PC-9 (cell line): ENCODE data around the gene HCN4. TPM values are rescaled to one million over a fixed set of nuclear protein-coding genes. Genes with fewer than 3 reads are reported as not detected.

ENCODE experiments used
- BruUV-seq: library from RNA; stranded (reverse); fragments of 400-500 nt; replicated peaks from 2 replicates; lab custom pipeline; 2021; lab: Mats Ljungman, UMichigan
- CTCF ChIA-PET: fragments of 300-600 bp; sonication (Branson Sonifier 250); formaldehyde crosslinking; loops from one replicate; lab custom pipeline; 2022; ENCODE audit warnings: antibody characterized with exemption; lab: Charles Lee
- POLR2A ChIA-PET: fragments of 300-600 bp; sonication (Branson Sonifier 250); formaldehyde crosslinking; loops from one replicate; lab custom pipeline; 2022; ENCODE audit warnings: antibody characterized with exemption; ENCODE audit not compliant: unreplicated experiment; lab: Charles Lee
- DNase-seq, 2 experiments: peaks; one replicate each; pipeline versions ENCODE4 v3.0.0 to v3.0.0-alpha.2; 2015 to 2022; ENCODE audit warnings: mixed read lengths in 1 of 2
- H2AFZ ChIP-seq: fragments of 200-600 bp; sonication (generic); 2 replicates; pipeline ENCODE4 v1.8.1; 2017; ENCODE audit warnings: antibody characterized with exemption
- H3F3A ChIP-seq: fragments of 200-600 bp; sonication (generic); 2 replicates; pipeline ENCODE4 v1.8.1; 2017; ENCODE audit warnings: antibody characterized with exemption, mild to moderate bottlenecking, low read depth; ENCODE audit not compliant: insufficient read depth
- H3K27ac ChIP-seq: fragments of 200-600 bp; sonication (generic); 2 replicates; pipeline ENCODE4 v1.6.1; 2016; ENCODE audit warnings: mixed run types
- H3K27me3 ChIP-seq: fragments of 200-600 bp; sonication (generic); 2 replicates; pipeline ENCODE4 v1.6.1; 2016; ENCODE audit warnings: low read depth, mixed run types; ENCODE audit not compliant: insufficient read depth
- H3K36me3 ChIP-seq: fragments of 200-600 bp; sonication (generic); 2 replicates; pipeline ENCODE4 v1.6.1; 2016; ENCODE audit warnings: low read depth, mixed run types
- H3K4me1 ChIP-seq: fragments of 200-600 bp; sonication (generic); replicated peaks from 2 replicates; pipeline ENCODE4 v1.6.1; 2016; ENCODE audit warnings: mixed run types; ENCODE audit not compliant: insufficient read depth
- H3K4me2 ChIP-seq: fragments of 200-600 bp; sonication (generic); 2 replicates; pipeline ENCODE4 v1.6.1; 2017; ENCODE audit warnings: mixed run types
- H3K4me3 ChIP-seq: fragments of 200-600 bp; sonication (generic); 2 replicates; pipeline ENCODE4 v1.6.1; 2016; ENCODE audit warnings: mixed run types
- H3K79me2 ChIP-seq: fragments of 200-600 bp; sonication (generic); 2 replicates; pipeline ENCODE4 v1.6.1; 2017; ENCODE audit warnings: low read depth, mixed run types
- H3K9me2 ChIP-seq: fragments of 200-600 bp; sonication (generic); 2 replicates; pipeline ENCODE4 v1.8.1; 2017; ENCODE audit warnings: mild to moderate bottlenecking; ENCODE audit not compliant: insufficient read depth
- H3K9me3 ChIP-seq: fragments of 200-600 bp; sonication (generic); 2 replicates; pipeline ENCODE4 v1.8.1; 2016; ENCODE audit warnings: low read depth; ENCODE audit not compliant: insufficient read depth
- H4K20me1 ChIP-seq: fragments of 200-600 bp; sonication (generic); 2 replicates; pipeline ENCODE4 v1.8.1; 2017; ENCODE audit not compliant: insufficient read depth
- EZH2 ChIP-seq: fragments of 200-600 bp; sonication (generic); IDR thresholded peaks from 2 replicates; pipeline ENCODE4 v1.8.0; 2017; ENCODE audit warnings: antibody characterized with exemption, low read depth
- intact Hi-C: fragments of 100-400 bp; cut with micrococcal nuclease; formaldehyde crosslinking; loops from one replicate; pipeline ENCODE4 v1.10.0; 2022; ENCODE audit not compliant: unreplicated experiment
- total RNA-seq: library from RNA; stranded (reverse); gene quantifications from 2 replicates; pipeline ENCODE4 v1.2.3, GENCODE V29; 2021
- TF ChIP-seq, protein P1 (sequence below): fragments of 200-600 bp; sonication (generic); conservative IDR thresholded peaks from 2 replicates; pipeline ENCODE4 v1.6.1; 2017; ENCODE audit warnings: mixed run types, antibody characterized with exemption, mild to moderate bottlenecking, moderate library complexity

The HCN4 gene
- total RNA-seq, 1 experiment from 2014 or later, result not detected

GRCh38 chr15:73344056-73344455 is 24.7 kb downstream of the HCN4 start:
- TF ChIP-seq, protein P1, sequence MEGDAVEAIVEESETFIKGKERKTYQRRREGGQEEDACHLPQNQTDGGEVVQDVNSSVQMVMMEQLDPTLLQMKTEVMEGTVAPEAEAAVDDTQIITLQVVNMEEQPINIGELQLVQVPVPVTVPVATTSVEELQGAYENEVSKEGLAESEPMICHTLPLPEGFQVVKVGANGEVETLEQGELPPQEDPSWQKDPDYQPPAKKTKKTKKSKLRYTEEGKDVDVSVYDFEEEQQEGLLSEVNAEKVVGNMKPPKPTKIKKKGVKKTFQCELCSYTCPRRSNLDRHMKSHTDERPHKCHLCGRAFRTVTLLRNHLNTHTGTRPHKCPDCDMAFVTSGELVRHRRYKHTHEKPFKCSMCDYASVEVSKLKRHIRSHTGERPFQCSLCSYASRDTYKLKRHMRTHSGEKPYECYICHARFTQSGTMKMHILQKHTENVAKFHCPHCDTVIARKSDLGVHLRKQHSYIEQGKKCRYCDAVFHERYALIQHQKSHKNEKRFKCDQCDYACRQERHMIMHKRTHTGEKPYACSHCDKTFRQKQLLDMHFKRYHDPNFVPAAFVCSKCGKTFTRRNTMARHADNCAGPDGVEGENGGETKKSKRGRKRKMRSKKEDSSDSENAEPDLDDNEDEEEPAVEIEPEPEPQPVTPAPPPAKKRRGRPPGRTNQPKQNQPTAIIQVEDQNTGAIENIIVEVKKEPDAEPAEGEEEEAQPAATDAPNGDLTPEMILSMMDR, result no peak
- no peak for TF ChIP-seq EZH2
- no peaks in the 10 kb centered on the region for H3K9me2 ChIP-seq
- no peaks in the 10 kb centered on the region for H3K79me2 ChIP-seq
- no peak overlapping the region for H3K27ac ChIP-seq
- no peaks in the 10 kb centered on the region for H4K20me1 ChIP-seq
- H3F3A ChIP-seq, result no peaks in the 10 kb centered on the region
- peaks cover 42% of the 10 kb centered on the region; the same call in 1 of the 2 replicates for H3K27me3 ChIP-seq
- no TSS peak for BruUV-seq
- no peak for DNase-seq
- POLR2A ChIA-PET, result no interaction called here
- CTCF ChIA-PET, result no interaction called here
- no peak overlapping the region for H2AFZ ChIP-seq
- H3K4me3 ChIP-seq, result no peak overlapping the region
- no peaks in the 10 kb centered on the region for H3K36me3 ChIP-seq
- intact Hi-C loops, result no loop called here
- no peaks in the 10 kb centered on the region for H3K4me1 ChIP-seq
- H3K9me3 ChIP-seq, result no peaks in the 10 kb centered on the region
- H3K4me2 ChIP-seq, result no peak overlapping the region

DNA sequence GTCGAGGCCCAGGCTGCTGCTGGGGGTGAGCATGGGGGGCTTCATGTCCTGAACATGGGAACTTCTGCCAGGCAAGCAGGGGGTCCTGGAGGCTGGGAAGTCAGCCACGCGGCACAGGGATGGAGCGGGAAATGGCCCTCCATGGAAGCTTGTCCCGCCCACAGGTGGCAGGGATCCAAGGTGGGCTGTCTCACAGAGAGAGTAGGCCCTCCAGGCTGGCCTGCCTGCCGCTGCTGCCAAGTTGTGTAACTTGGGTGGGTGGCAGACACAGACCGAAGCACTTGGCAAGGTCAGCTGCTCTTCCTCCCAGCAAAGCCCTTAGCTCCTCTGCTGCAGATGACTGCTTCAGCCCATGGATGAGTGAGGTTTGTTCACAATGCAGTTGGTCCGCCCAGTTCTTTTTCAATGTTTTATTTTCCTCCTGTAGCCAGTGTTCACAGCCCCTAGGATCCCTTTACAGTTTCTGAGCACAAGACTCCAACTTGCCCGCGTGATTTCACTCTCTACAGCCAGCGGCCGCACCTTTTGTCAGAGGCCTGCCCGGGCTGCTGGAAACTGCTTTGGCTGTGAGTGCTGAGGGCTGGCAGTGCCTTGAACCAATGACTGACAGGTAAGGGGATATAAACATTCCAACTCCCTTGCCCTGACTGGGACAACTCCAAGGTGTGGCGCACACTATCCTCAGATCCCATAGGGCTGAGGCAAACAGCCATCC is 26.7 kb downstream of the HCN4 start:
- BruUV-seq, result no TSS peak
- H3K4me3 ChIP-seq, result no peak overlapping the region

DNA sequence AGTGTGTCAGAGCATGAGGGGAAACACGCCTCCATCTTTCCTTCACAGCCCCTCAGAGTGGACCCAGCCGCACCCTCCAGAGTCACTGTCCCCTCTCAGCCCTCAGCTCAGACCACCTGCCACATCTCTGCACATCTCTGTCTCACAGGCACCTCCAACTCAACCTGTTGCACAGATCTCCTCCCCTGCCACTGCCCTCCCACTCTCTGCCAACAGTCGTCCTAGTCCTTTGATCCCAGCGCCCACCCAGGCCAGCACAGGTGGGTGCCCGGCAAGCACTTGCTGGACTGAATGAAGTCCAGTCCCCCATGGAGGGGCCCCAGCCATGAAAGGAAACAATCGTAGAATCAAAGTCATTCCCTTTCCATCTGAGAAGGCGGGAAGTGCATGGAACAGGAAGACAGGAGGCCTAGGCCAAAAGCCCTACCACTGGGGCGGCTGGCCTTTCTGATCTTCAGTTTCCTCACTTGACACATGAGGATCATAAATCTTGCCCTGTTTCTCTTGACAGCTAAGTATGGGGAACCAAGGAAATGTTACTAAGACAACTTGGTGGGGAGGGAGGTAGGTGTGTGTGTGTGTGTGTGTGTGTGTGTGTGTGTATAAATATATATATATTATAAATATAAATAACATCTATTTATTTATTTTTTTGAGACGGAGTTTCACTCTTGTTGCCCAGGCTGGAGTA is 28.1 kb downstream of the HCN4 start:
- Histone ChIP-seq H3K27me3 (peaks cover 57% of the 10 kb centered on the region), H3K4me2 (no peak overlapping the region), H2AFZ (no peak overlapping the region), H3K27ac (no peak overlapping the region), H3K9me3 (no peaks in the 10 kb centered on the region), H3K4me1 (no peaks in the 10 kb centered on the region), H3K9me2 (no peaks in the 10 kb centered on the region), H3K79me2 (no peaks in the 10 kb centered on the region), H3F3A (no peaks in the 10 kb centered on the region), H3K4me3 (no peak overlapping the region), H3K36me3 (no peaks in the 10 kb centered on the region), H4K20me1 (no peaks in the 10 kb centered on the region)
- no peak for DNase-seq
- TF ChIP-seq EZH2, result no peak
- ChIA-PET CTCF (no interaction called here), POLR2A (no interaction called here)
- BruUV-seq, result no TSS peak
- intact Hi-C loops, result no loop called here

More for the DNA sequence above, 26.7 kb downstream of the HCN4 start:
- Histone ChIP-seq H3K27me3 (peaks cover 53% of the 10 kb centered on the region), H3K9me2 (no peaks in the 10 kb centered on the region), H2AFZ (no peak overlapping the region), H3K4me1 (no peaks in the 10 kb centered on the region), H4K20me1 (no peaks in the 10 kb centered on the region), H3K36me3 (no peaks in the 10 kb centered on the region), H3K27ac (no peak overlapping the region), H3K9me3 (no peaks in the 10 kb centered on the region), H3F3A (no peaks in the 10 kb centered on the region), H3K4me2 (no peak overlapping the region), H3K79me2 (no peaks in the 10 kb centered on the region)
- DNase-seq, result no peak
- ChIA-PET CTCF (no interaction called here), POLR2A (no interaction called here)
- intact Hi-C loops, result no loop called here
- TF ChIP-seq, protein P1, result no peak
- no peak for TF ChIP-seq EZH2
